WI38 (cell line): ENCODE measurements around the gene CRAMP1.

ENCODE experiments used
- H3K4me3 ChIP-seq: 2 replicates; pipeline ENCODE4 v1.5.1; 2011; ENCODE audit warnings: low read depth, mild to moderate bottlenecking, control low read depth, low read length
- CTCF ChIP-seq: IDR thresholded peaks from 2 replicates; pipeline ENCODE4 v1.5.1; 2012; ENCODE audit warnings: low read depth, mild to moderate bottlenecking, control low read depth, low read length

CRAMP1 gene

GRCh38 chr16:1639860-1640259, 27.7 kb downstream of the CRAMP1 start:
- no peak for TF ChIP-seq CTCF
- no peak overlapping the region for H3K4me3 ChIP-seq

- H3K4me3 ChIP-seq = no peak overlapping the region
- no peak for TF ChIP-seq CTCF
These were observed 28.2 kb downstream of the CRAMP1 start for GRCh38 chr16:1640261-1640941.

DNA sequence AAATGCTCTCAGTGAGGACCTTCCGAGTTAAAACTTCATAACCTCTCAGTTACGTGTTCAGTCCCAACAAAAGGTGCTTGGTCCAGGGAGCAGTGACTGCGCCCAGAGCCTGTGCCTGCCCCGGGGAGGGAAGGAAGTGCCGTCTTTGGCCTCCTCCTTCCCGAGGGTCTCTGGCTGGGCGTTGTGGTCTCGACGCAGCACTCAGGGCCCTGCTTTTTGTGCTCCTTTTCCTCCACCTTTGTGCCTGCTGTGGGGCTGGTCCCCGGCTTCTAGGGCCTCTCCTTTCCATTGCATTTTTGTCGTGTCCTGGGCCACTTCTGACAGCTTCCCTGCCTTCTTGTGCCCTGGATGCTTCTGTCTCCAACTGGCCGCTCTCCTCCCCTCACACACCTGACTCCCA, 29.1 kb downstream of the CRAMP1 start:
- TF ChIP-seq CTCF = no peak
- no peak overlapping the region for H3K4me3 ChIP-seq

DNA sequence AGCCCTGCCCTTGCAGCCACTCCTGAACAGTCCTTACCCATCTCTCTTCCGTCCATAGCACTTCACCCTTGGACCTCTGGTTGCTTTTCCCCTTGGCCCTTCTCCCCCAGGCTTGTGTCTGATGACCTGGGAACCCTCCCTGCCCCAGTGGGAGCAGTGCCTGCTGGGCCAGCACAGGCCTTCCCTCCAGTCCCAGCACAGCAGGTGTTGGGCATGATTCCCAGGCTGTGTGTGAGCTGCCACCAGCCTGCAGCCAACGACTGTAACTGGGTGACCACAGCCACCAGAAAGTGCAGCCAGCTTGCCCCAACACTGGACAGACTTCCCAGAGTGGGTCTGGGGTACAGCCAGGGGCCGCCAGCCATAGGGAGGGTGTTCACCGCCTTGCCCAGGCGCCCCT, 30.0 kb downstream of the CRAMP1 start:
- H3K4me3 ChIP-seq = no peak overlapping the region
- no peak for TF ChIP-seq CTCF

GRCh38 chr16:1642753-1643152, 30.6 kb downstream of the CRAMP1 start:
- H3K4me3 ChIP-seq = no peak overlapping the region
- no peak for TF ChIP-seq CTCF

GRCh38 chr16:1643521-1643920, 31.4 kb downstream of the CRAMP1 start:
- TF ChIP-seq CTCF = no peak
- H3K4me3 ChIP-seq = no peak overlapping the region

- no peak for TF ChIP-seq CTCF
- no peak overlapping the region for H3K4me3 ChIP-seq
These were observed 33.9 kb downstream of the CRAMP1 start for GRCh38 chr16:1645914-1646525.
